ENCODE results near the gene S100A2. TPM values are rescaled to one million over a fixed set of nuclear protein-coding genes. Genes with fewer than 3 reads are reported as not detected.

Gene S100A2
- total and polyA plus RNA-seq, 2 experiments from 2014 or later: 0.66 to 0.89 TPM

GRCh38 chr1:153570874-153571273 lies 5.2 kb upstream of the S100A2 start:
- H3K9me2 ChIP-seq (ENCODE audit: insufficient read depth): no peaks in the 10 kb centered on the region
- H3K27ac ChIP-seq (ENCODE audit: low read depth): no peak overlapping the region
- Mint-ChIP-seq H3K36me3 (ENCODE audit: low read depth) (no peaks in the 10 kb centered on the region; the same call in 1 of the 3 replicates), H3K9me3 (peaks cover 20% of the 10 kb centered on the region; the same call in 2 of the 3 replicates), H3K4me3 (no peak overlapping the region), H3K27me3 (ENCODE audit: insufficient read depth, low read depth, poor library complexity) (peaks cover 14% of the 10 kb centered on the region), H3K27ac (no peak overlapping the region), H3K4me1 (peaks cover 29% of the 10 kb centered on the region)
- no peak overlapping the region for H3K4me3 ChIP-seq
- peaks cover 6% of the 10 kb centered on the region; the same call in 1 of the 2 replicates for H3F3A ChIP-seq (replicated peaks; ENCODE audit: low read depth)
- H3K79me2 ChIP-seq (replicated peaks; ENCODE audit: insufficient read depth): no peaks in the 10 kb centered on the region
- no peak for ATAC-seq
- no peaks in the 10 kb centered on the region for H3K36me3 ChIP-seq (ENCODE audit: insufficient read depth)
- H3K27me3 ChIP-seq (ENCODE audit: insufficient read depth): no peaks in the 10 kb centered on the region
- no peak overlapping the region for H2AFZ ChIP-seq
- DNase-seq (ENCODE audit: low spot score): no peak
- no peak for TF ChIP-seq REST (IDR thresholded peaks at IDR 0.05; ENCODE audit: unreplicated experiment)
- no peak for TF ChIP-seq NANOG (IDR thresholded peaks at IDR 0.05; ENCODE audit: borderline replicate concordance)
- TF ChIP-seq ZNF114 (CRISPR knock-in tag; IDR thresholded peaks at IDR 0.05): no peak
- TF ChIP-seq, protein P1, sequence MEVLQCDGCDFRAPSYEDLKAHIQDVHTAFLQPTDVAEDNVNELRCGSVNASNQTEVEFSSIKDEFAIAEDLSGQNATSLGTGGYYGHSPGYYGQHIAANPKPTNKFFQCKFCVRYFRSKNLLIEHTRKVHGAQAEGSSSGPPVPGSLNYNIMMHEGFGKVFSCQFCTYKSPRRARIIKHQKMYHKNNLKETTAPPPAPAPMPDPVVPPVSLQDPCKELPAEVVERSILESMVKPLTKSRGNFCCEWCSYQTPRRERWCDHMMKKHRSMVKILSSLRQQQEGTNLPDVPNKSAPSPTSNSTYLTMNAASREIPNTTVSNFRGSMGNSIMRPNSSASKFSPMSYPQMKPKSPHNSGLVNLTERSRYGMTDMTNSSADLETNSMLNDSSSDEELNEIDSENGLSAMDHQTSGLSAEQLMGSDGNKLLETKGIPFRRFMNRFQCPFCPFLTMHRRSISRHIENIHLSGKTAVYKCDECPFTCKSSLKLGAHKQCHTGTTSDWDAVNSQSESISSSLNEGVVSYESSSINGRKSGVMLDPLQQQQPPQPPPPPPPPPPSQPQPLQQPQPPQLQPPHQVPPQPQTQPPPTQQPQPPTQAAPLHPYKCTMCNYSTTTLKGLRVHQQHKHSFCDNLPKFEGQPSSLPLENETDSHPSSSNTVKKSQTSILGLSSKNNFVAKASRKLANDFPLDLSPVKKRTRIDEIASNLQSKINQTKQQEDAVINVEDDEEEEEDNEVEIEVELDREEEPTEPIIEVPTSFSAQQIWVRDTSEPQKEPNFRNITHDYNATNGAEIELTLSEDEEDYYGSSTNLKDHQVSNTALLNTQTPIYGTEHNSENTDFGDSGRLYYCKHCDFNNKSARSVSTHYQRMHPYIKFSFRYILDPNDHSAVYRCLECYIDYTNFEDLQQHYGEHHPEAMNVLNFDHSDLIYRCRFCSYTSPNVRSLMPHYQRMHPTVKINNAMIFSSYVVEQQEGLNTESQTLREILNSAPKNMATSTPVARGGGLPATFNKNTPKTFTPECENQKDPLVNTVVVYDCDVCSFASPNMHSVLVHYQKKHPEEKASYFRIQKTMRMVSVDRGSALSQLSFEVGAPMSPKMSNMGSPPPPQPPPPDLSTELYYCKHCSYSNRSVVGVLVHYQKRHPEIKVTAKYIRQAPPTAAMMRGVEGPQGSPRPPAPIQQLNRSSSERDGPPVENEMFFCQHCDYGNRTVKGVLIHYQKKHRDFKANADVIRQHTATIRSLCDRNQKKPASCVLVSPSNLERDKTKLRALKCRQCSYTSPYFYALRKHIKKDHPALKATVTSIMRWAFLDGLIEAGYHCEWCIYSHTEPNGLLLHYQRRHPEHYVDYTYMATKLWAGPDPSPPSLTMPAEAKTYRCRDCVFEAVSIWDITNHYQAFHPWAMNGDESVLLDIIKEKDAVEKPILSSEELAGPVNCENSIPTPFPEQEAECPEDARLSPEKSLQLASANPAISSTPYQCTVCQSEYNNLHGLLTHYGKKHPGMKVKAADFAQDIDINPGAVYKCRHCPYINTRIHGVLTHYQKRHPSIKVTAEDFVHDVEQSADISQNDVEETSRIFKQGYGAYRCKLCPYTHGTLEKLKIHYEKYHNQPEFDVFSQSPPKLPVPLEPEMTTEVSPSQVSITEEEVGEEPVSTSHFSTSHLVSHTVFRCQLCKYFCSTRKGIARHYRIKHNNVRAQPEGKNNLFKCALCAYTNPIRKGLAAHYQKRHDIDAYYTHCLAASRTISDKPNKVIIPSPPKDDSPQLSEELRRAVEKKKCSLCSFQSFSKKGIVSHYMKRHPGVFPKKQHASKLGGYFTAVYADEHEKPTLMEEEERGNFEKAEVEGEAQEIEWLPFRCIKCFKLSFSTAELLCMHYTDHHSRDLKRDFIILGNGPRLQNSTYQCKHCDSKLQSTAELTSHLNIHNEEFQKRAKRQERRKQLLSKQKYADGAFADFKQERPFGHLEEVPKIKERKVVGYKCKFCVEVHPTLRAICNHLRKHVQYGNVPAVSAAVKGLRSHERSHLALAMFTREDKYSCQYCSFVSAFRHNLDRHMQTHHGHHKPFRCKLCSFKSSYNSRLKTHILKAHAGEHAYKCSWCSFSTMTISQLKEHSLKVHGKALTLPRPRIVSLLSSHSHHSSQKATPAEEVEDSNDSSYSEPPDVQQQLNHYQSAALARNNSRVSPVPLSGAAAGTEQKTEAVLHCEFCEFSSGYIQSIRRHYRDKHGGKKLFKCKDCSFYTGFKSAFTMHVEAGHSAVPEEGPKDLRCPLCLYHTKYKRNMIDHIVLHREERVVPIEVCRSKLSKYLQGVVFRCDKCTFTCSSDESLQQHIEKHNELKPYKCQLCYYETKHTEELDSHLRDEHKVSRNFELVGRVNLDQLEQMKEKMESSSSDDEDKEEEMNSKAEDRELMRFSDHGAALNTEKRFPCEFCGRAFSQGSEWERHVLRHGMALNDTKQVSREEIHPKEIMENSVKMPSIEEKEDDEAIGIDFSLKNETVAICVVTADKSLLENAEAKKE (CRISPR knock-in tag; IDR thresholded peaks at IDR 0.05): no peak
- TF ChIP-seq, protein P2, sequence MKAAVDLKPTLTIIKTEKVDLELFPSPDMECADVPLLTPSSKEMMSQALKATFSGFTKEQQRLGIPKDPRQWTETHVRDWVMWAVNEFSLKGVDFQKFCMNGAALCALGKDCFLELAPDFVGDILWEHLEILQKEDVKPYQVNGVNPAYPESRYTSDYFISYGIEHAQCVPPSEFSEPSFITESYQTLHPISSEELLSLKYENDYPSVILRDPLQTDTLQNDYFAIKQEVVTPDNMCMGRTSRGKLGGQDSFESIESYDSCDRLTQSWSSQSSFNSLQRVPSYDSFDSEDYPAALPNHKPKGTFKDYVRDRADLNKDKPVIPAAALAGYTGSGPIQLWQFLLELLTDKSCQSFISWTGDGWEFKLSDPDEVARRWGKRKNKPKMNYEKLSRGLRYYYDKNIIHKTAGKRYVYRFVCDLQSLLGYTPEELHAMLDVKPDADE (IDR thresholded peaks at IDR 0.05): no peak
- no peak for TF ChIP-seq JUNB (IDR thresholded peaks at IDR 0.05; ENCODE audit: unreplicated experiment)
- TF ChIP-seq CREB1 (CRISPR knock-in tag; IDR thresholded peaks at IDR 0.05; ENCODE audit: low read depth): no peak
- TF ChIP-seq EZH2phosphoT487 (IDR thresholded peaks at IDR 0.05; ENCODE audit: unreplicated experiment): no peak
- no peak for TF ChIP-seq STAT1 (IDR thresholded peaks at IDR 0.05; ENCODE audit: unreplicated experiment)
- TF ChIP-seq, protein P3, sequence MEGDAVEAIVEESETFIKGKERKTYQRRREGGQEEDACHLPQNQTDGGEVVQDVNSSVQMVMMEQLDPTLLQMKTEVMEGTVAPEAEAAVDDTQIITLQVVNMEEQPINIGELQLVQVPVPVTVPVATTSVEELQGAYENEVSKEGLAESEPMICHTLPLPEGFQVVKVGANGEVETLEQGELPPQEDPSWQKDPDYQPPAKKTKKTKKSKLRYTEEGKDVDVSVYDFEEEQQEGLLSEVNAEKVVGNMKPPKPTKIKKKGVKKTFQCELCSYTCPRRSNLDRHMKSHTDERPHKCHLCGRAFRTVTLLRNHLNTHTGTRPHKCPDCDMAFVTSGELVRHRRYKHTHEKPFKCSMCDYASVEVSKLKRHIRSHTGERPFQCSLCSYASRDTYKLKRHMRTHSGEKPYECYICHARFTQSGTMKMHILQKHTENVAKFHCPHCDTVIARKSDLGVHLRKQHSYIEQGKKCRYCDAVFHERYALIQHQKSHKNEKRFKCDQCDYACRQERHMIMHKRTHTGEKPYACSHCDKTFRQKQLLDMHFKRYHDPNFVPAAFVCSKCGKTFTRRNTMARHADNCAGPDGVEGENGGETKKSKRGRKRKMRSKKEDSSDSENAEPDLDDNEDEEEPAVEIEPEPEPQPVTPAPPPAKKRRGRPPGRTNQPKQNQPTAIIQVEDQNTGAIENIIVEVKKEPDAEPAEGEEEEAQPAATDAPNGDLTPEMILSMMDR (conservative IDR thresholded peaks at IDR 0.05; ENCODE audit: low read depth in 2 of 2): no peak
- TF ChIP-seq ZNF331 (CRISPR knock-in tag; IDR thresholded peaks at IDR 0.05; ENCODE audit: low read depth): no peak
- TF ChIP-seq POLR2AphosphoS5 (IDR thresholded peaks at IDR 0.05; ENCODE audit: low read depth): no peak
- no peak for TF ChIP-seq EZH2 (IDR thresholded peaks at IDR 0.05; ENCODE audit: low read depth, unreplicated experiment)
- H3K4me1 ChIP-seq (ENCODE audit: insufficient read depth): peaks cover 18% of the 10 kb centered on the region
- H4K20me1 ChIP-seq (replicated peaks; ENCODE audit: insufficient read depth): no peaks in the 10 kb centered on the region
- H3K4me2 ChIP-seq: no peak overlapping the region

Measured in GM23338 (cell line).